CD14-positive monocyte (primary cell): ENCODE results near the gene SCAMP5. TPM values are rescaled to one million over a fixed set of nuclear protein-coding genes. Genes with fewer than 3 reads are reported as not detected.

Experiments used
- DNase-seq, 3 donors: peaks; one replicate each; pipeline ENCODE4 v3.0.0-alpha.2; 2011 to 2022
- H2AFZ ChIP-seq: 2 replicates; pipeline ENCODE4 v1.6.0; 2012; ENCODE audit warnings: mild to moderate bottlenecking, low read depth, low read length, inconsistent platforms; ENCODE audit not compliant: insufficient read depth, poor library complexity, severe bottlenecking
- H3K27ac ChIP-seq, 2 donors: 1 replicate in 1 of 2; 2 replicates in 1 of 2; pipeline ENCODE4 v1.5.1; 2012 to 2013; ENCODE audit warnings: low read length in 2 of 2, control low read depth in 1 of 2, inconsistent platforms in 1 of 2, low read depth in 1 of 2, mild to moderate bottlenecking in 1 of 2
- H3K27me3 ChIP-seq, 2 donors: one replicate each; pipeline versions ENCODE4 v1.6.0 to v1.6.1; 2011 to 2013; ENCODE audit warnings: low read length in 2 of 2; ENCODE audit not compliant: control insufficient read depth in 2 of 2, insufficient read depth in 2 of 2
- H3K36me3 ChIP-seq, 2 donors: replicated peaks in 1 of 2; 1 replicate in 1 of 2; 2 replicates in 1 of 2; pipeline versions ENCODE4 v1.5.1 to v1.6.1; 2012 to 2013; ENCODE audit warnings: low read length in 2 of 2, control low read depth in 1 of 2, inconsistent platforms in 1 of 2, mild to moderate bottlenecking in 1 of 2; ENCODE audit not compliant: insufficient read depth in 2 of 2, control insufficient read depth in 1 of 2
- H3K4me1 ChIP-seq, 2 donors: 1 replicate in 1 of 2; 2 replicates in 1 of 2; pipeline versions ENCODE4 v1.5.1 to v1.6.1; 2012 to 2013; ENCODE audit warnings: low read length in 2 of 2, control low read depth in 1 of 2, inconsistent platforms in 1 of 2, mild to moderate bottlenecking in 1 of 2, moderate library complexity in 1 of 2; ENCODE audit not compliant: insufficient read depth in 2 of 2, control insufficient read depth in 1 of 2
- H3K4me2 ChIP-seq: replicated peaks from 2 replicates; pipeline ENCODE3; 2012; ENCODE audit warnings: low read length, moderate library complexity, mild to moderate bottlenecking; ENCODE audit not compliant: poor library complexity, severe bottlenecking; ENCODE audit errors: extremely low read depth
- H3K4me3 ChIP-seq, 3 experiments: fragments of 200-600 bp in 1 of 3; sonication (generic) in 1 of 3; replicated peaks in 1 of 3; 1 replicate in 2 of 3; 2 replicates in 1 of 3; pipeline ENCODE4 v1.5.1; 2011 to 2013; ENCODE audit warnings: low read length in 3 of 3, mild to moderate bottlenecking in 3 of 3, control low read depth in 2 of 3, low read depth in 2 of 3, inconsistent platforms in 1 of 3, moderate library complexity in 1 of 3
- H3K79me2 ChIP-seq: 2 replicates; pipeline ENCODE4 v1.6.0; 2012; ENCODE audit warnings: mild to moderate bottlenecking, control low read depth, inconsistent platforms, low read length, moderate library complexity; ENCODE audit not compliant: insufficient read depth
- H3K9ac ChIP-seq: 2 replicates; pipeline ENCODE4 v1.6.0; 2017; ENCODE audit warnings: low read length, mild to moderate bottlenecking; ENCODE audit not compliant: insufficient read depth, poor library complexity, severe bottlenecking
- H3K9me3 ChIP-seq, 2 donors: replicated peaks in 1 of 2; 1 replicate in 1 of 2; 2 replicates in 1 of 2; pipeline versions ENCODE4 v1.5.1 to v1.6.1; 2012 to 2013; ENCODE audit warnings: low read length in 2 of 2, control low read depth in 1 of 2; ENCODE audit not compliant: control insufficient read depth in 1 of 2, insufficient read depth in 1 of 2
- H4K20me1 ChIP-seq: 2 replicates; pipeline ENCODE4 v1.6.0; 2012; ENCODE audit warnings: mild to moderate bottlenecking, low read length, control low read depth, moderate library complexity; ENCODE audit not compliant: insufficient read depth
- H3K27ac Mint-ChIP-seq, 7 donors: one replicate each; pipeline ENCODE4 v1.8.0; 2020; ENCODE audit warnings: mild to moderate bottlenecking in 7 of 7, mixed read lengths in 7 of 7, moderate library complexity in 6 of 7, inconsistent platforms in 2 of 7
- H3K27me3 Mint-ChIP-seq, 3 donors: one replicate each; pipeline ENCODE4 v1.8.0; 2021 to 2022; ENCODE audit warnings: low read depth in 3 of 3, mild to moderate bottlenecking in 3 of 3, mixed read lengths in 3 of 3, moderate library complexity in 3 of 3, inconsistent platforms in 1 of 3
- H3K36me3 Mint-ChIP-seq, 2 donors: one replicate each; pipeline ENCODE4 v1.8.0; 2020; ENCODE audit warnings: mixed read lengths in 2 of 2, inconsistent platforms in 1 of 2, mild to moderate bottlenecking in 1 of 2
- H3K4me1 Mint-ChIP-seq: one replicate; pipeline ENCODE4 v1.8.0; 2020; ENCODE audit warnings: mild to moderate bottlenecking, mixed read lengths
- H3K4me3 Mint-ChIP-seq, 2 donors: one replicate each; pipeline ENCODE4 v1.8.0; 2020; ENCODE audit warnings: mild to moderate bottlenecking in 2 of 2, mixed read lengths in 2 of 2, moderate library complexity in 1 of 2
- H3K9me3 Mint-ChIP-seq, 7 donors: one replicate each; pipeline ENCODE4 v1.8.0; 2020 to 2022; ENCODE audit warnings: mixed read lengths in 7 of 7, mild to moderate bottlenecking in 6 of 7, moderate library complexity in 6 of 7, inconsistent platforms in 2 of 7
- WGBS: methylation state at CpG from one replicate; pipeline ENCODE4 v1.1.5; 2013; ENCODE audit warnings: missing lambda C conversion rate; ENCODE audit not compliant: insufficient coverage; 5-methylcytosine and 5-hydroxymethylcytosine counted together
- intact Hi-C, 2 donors: fragments of 100-400 bp; cut with micrococcal nuclease; formaldehyde crosslinking; loops; one replicate each; pipeline versions ENCODE4 v1.15.0 to v1.15.1; 2023
- polyA plus RNA-seq, 3 donors: library from polyadenylated mRNA; depleted of rRNA in 1 of 3; unstranded in 2 of 3; stranded (reverse) in 1 of 3; fragments of 300-500 nt in 2 of 3; fragments of >200 nt in 1 of 3; fragmentation: Illumina TruSeq in 2 of 3; gene quantifications; 1 replicate in 2 of 3; 2 replicates in 1 of 3; pipeline ENCODE4 v1.2.3, GENCODE V29; 2012 to 2021
- TF ChIP-seq, protein P1 (sequence below): fragments of 200-600 bp; IDR thresholded peaks from one replicate; pipeline ENCODE4 v1.8.0; 2022; ENCODE audit warnings: antibody characterized with exemption, mild to moderate bottlenecking

SCAMP5 gene
- polyA plus RNA-seq, 3 donors, result 0.08 to 0.32 TPM; not detected in 1

DNA sequence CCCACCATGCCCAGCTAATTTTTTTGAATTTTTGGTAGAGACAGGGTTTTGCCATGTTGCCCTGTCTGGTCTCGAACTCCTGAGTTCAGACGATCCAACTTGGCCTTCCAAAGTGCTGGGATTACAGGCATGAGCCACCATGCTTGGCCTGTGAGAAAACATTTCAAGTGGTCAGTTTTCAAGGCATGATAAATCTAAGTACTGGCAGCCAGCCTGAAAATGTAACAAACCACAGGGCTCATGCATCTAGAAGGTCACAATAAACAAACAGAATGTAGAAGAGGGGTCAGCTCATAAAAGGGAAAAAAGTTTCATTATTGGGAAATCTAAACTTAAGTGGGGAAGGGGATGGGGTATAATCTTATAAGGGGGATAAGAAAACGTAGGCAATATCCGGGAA is 68.0 kb downstream of the SCAMP5 start:
- Mint-ChIP-seq H3K9me3 (peaks cover 0 to 2% (median 0%) of the 10 kb centered on the region in 7 donors), H3K27me3 (peaks cover 0 to 5% (median 2%) of the 10 kb centered on the region in 3 donors), H3K36me3 (peaks cover 9 to 15% of the 10 kb centered on the region in 2 donors), H3K4me1 (peaks cover 71% of the 10 kb centered on the region), H3K4me3 (no peak overlapping the region), H3K27ac (no peak overlapping the region)
- no peak overlapping the region for H2AFZ ChIP-seq
- no peak overlapping the region for H3K9ac ChIP-seq
- H3K4me2 ChIP-seq, result no peak overlapping the region
- no peaks in the 10 kb centered on the region for H3K27me3 ChIP-seq
- WGBS, result 100% methylated on average over 2 of the region's 4 CpGs
- H3K79me2 ChIP-seq, result no peaks in the 10 kb centered on the region
- no peaks in the 10 kb centered on the region for H3K9me3 ChIP-seq
- no peaks in the 10 kb centered on the region for H3K36me3 ChIP-seq
- H3K4me1 ChIP-seq, result peaks cover 70 to 71% of the 10 kb centered on the region in 2 donors
- TF ChIP-seq, protein P1, sequence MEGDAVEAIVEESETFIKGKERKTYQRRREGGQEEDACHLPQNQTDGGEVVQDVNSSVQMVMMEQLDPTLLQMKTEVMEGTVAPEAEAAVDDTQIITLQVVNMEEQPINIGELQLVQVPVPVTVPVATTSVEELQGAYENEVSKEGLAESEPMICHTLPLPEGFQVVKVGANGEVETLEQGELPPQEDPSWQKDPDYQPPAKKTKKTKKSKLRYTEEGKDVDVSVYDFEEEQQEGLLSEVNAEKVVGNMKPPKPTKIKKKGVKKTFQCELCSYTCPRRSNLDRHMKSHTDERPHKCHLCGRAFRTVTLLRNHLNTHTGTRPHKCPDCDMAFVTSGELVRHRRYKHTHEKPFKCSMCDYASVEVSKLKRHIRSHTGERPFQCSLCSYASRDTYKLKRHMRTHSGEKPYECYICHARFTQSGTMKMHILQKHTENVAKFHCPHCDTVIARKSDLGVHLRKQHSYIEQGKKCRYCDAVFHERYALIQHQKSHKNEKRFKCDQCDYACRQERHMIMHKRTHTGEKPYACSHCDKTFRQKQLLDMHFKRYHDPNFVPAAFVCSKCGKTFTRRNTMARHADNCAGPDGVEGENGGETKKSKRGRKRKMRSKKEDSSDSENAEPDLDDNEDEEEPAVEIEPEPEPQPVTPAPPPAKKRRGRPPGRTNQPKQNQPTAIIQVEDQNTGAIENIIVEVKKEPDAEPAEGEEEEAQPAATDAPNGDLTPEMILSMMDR, result no peak
- intact Hi-C loops, result no loop called here
- no peak overlapping the region for H3K4me3 ChIP-seq
- DNase-seq, result no peak
- no peak overlapping the region for H3K27ac ChIP-seq
- no peaks in the 10 kb centered on the region for H4K20me1 ChIP-seq

DNA sequence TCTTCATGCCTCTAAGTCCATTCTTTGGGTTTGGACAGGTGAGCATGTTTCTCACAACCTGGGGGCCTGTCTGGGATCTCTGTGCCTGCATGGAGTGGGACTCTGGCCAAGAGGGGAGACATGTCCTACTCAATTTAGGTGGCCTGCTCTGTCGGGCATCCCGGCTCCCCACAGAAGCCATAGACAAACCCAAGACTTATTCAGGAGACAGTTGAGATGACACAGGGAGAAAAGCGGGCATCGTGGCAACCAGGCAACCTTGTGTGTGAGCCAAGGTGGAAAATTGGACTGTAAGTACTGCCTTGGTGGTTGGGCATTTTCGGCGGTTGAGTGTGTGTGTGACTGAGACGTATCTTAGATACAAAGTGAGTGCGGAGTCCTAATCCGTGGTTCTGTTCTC is 68.5 kb downstream of the SCAMP5 start:
- intact Hi-C loops, result no loop called here
- Mint-ChIP-seq H3K27me3 (peaks cover 0 to 5% (median 5%) of the 10 kb centered on the region in 3 donors), H3K27ac (peak overlapping the region in 4 of 7 donors; percentile 39 to 68 (median 54)), H3K4me3 (no peak overlapping the region), H3K9me3 (peaks cover 0 to 2% (median 0%) of the 10 kb centered on the region in 7 donors), H3K36me3 (peaks cover 13 to 18% of the 10 kb centered on the region in 2 donors), H3K4me1 (peaks cover 74% of the 10 kb centered on the region)
- H4K20me1 ChIP-seq, result no peaks in the 10 kb centered on the region
- no peaks in the 10 kb centered on the region for H3K9me3 ChIP-seq
- H3K27me3 ChIP-seq, result no peaks in the 10 kb centered on the region
- no peak overlapping the region for H3K27ac ChIP-seq
- no peaks in the 10 kb centered on the region for H3K79me2 ChIP-seq
- no peak for DNase-seq
- peaks cover 71 to 73% of the 10 kb centered on the region in 2 donors for H3K4me1 ChIP-seq
- whole genome bisulfite sequencing, result 96% methylated on average over 7 of the region's 9 CpGs
- H2AFZ ChIP-seq, result no peak overlapping the region
- no peak overlapping the region for H3K4me3 ChIP-seq
- H3K4me2 ChIP-seq, result no peak overlapping the region
- H3K36me3 ChIP-seq, result no peaks in the 10 kb centered on the region
- TF ChIP-seq, protein P1, result no peak
- no peak overlapping the region for H3K9ac ChIP-seq
